ENCODE measurements around the gene SLC25A22.

DNA sequence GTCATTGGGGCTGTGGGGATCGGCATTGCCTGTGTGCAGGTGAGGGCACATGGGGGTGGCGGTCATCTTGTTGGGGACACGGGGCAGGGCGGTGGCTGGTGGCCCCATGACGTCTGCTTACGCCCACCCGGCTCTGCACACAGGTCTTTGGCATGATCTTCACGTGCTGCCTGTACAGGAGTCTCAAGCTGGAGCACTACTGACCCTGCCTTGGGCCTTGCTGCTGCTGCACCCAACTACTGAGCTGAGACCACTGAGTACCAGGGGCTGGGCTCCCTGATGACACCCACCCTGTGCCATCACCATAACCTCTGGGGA, 39.9 kb upstream of the SLC25A22 start:
- no peak for TF ChIP-seq FOXP2 (optimal IDR thresholded peaks at IDR 0.05; ENCODE audit: borderline replicate concordance, extremely low read depth, extremely low read length, insufficient read depth)
- no peak for TF ChIP-seq TAF1 (IDR thresholded peaks at IDR 0.05; ENCODE audit: borderline replicate concordance, insufficient read depth, low read length)
- no peak for TF ChIP-seq REST (IDR thresholded peaks at IDR 0.05; ENCODE audit: insufficient read depth in 1 of 2, low read depth in 2 of 2, low read length in 2 of 2)
- TF ChIP-seq POLR2AphosphoS5 (IDR thresholded peaks at IDR 0.05; ENCODE audit: low read depth, low read length), result peak; percentile 17
